CD14-positive monocyte (primary cell): ENCODE results near the gene CACNG3. TPM values are rescaled to one million over a fixed set of nuclear protein-coding genes. Genes with fewer than 3 reads are reported as not detected.
"Not testable (repeated sequence)": the region's sequence is repeated elsewhere in the genome, so short reads cannot be mapped to it uniquely, and the experiment has no call there.

Experiments
- DNase-seq, 3 donors: peaks; one replicate each; pipeline ENCODE4 v3.0.0-alpha.2; 2011 to 2022
- H2AFZ ChIP-seq: 2 replicates; pipeline ENCODE4 v1.6.0; 2012; ENCODE audit warnings: mild to moderate bottlenecking, low read depth, low read length, inconsistent platforms; ENCODE audit not compliant: insufficient read depth, poor library complexity, severe bottlenecking
- H3K27ac ChIP-seq, 2 donors: 1 replicate in 1 of 2; 2 replicates in 1 of 2; pipeline ENCODE4 v1.5.1; 2012 to 2013; ENCODE audit warnings: low read length in 2 of 2, control low read depth in 1 of 2, inconsistent platforms in 1 of 2, low read depth in 1 of 2, mild to moderate bottlenecking in 1 of 2
- H3K27me3 ChIP-seq, 2 donors: one replicate each; pipeline versions ENCODE4 v1.6.0 to v1.6.1; 2011 to 2013; ENCODE audit warnings: low read length in 2 of 2; ENCODE audit not compliant: control insufficient read depth in 2 of 2, insufficient read depth in 2 of 2
- H3K36me3 ChIP-seq, 2 donors: replicated peaks in 1 of 2; 1 replicate in 1 of 2; 2 replicates in 1 of 2; pipeline versions ENCODE4 v1.5.1 to v1.6.1; 2012 to 2013; ENCODE audit warnings: low read length in 2 of 2, control low read depth in 1 of 2, inconsistent platforms in 1 of 2, mild to moderate bottlenecking in 1 of 2; ENCODE audit not compliant: insufficient read depth in 2 of 2, control insufficient read depth in 1 of 2
- H3K4me1 ChIP-seq, 2 donors: 1 replicate in 1 of 2; 2 replicates in 1 of 2; pipeline versions ENCODE4 v1.5.1 to v1.6.1; 2012 to 2013; ENCODE audit warnings: low read length in 2 of 2, control low read depth in 1 of 2, inconsistent platforms in 1 of 2, mild to moderate bottlenecking in 1 of 2, moderate library complexity in 1 of 2; ENCODE audit not compliant: insufficient read depth in 2 of 2, control insufficient read depth in 1 of 2
- H3K4me2 ChIP-seq: replicated peaks from 2 replicates; pipeline ENCODE3; 2012; ENCODE audit warnings: low read length, moderate library complexity, mild to moderate bottlenecking; ENCODE audit not compliant: poor library complexity, severe bottlenecking; ENCODE audit errors: extremely low read depth
- H3K4me3 ChIP-seq, 3 experiments: fragments of 200-600 bp in 1 of 3; sonication (generic) in 1 of 3; replicated peaks in 1 of 3; 1 replicate in 2 of 3; 2 replicates in 1 of 3; pipeline ENCODE4 v1.5.1; 2011 to 2013; ENCODE audit warnings: low read length in 3 of 3, mild to moderate bottlenecking in 3 of 3, control low read depth in 2 of 3, low read depth in 2 of 3, inconsistent platforms in 1 of 3, moderate library complexity in 1 of 3
- H3K79me2 ChIP-seq: 2 replicates; pipeline ENCODE4 v1.6.0; 2012; ENCODE audit warnings: mild to moderate bottlenecking, control low read depth, inconsistent platforms, low read length, moderate library complexity; ENCODE audit not compliant: insufficient read depth
- H3K9ac ChIP-seq: 2 replicates; pipeline ENCODE4 v1.6.0; 2017; ENCODE audit warnings: low read length, mild to moderate bottlenecking; ENCODE audit not compliant: insufficient read depth, poor library complexity, severe bottlenecking
- H3K9me3 ChIP-seq, 2 donors: replicated peaks in 1 of 2; 1 replicate in 1 of 2; 2 replicates in 1 of 2; pipeline versions ENCODE4 v1.5.1 to v1.6.1; 2012 to 2013; ENCODE audit warnings: low read length in 2 of 2, control low read depth in 1 of 2; ENCODE audit not compliant: control insufficient read depth in 1 of 2, insufficient read depth in 1 of 2
- H4K20me1 ChIP-seq: 2 replicates; pipeline ENCODE4 v1.6.0; 2012; ENCODE audit warnings: mild to moderate bottlenecking, low read length, control low read depth, moderate library complexity; ENCODE audit not compliant: insufficient read depth
- H3K27ac Mint-ChIP-seq, 7 donors: one replicate each; pipeline ENCODE4 v1.8.0; 2020; ENCODE audit warnings: mild to moderate bottlenecking in 7 of 7, mixed read lengths in 7 of 7, moderate library complexity in 6 of 7, inconsistent platforms in 2 of 7
- H3K27me3 Mint-ChIP-seq, 3 donors: one replicate each; pipeline ENCODE4 v1.8.0; 2021 to 2022; ENCODE audit warnings: low read depth in 3 of 3, mild to moderate bottlenecking in 3 of 3, mixed read lengths in 3 of 3, moderate library complexity in 3 of 3, inconsistent platforms in 1 of 3
- H3K36me3 Mint-ChIP-seq, 2 donors: one replicate each; pipeline ENCODE4 v1.8.0; 2020; ENCODE audit warnings: mixed read lengths in 2 of 2, inconsistent platforms in 1 of 2, mild to moderate bottlenecking in 1 of 2
- H3K4me1 Mint-ChIP-seq: one replicate; pipeline ENCODE4 v1.8.0; 2020; ENCODE audit warnings: mild to moderate bottlenecking, mixed read lengths
- H3K4me3 Mint-ChIP-seq, 2 donors: one replicate each; pipeline ENCODE4 v1.8.0; 2020; ENCODE audit warnings: mild to moderate bottlenecking in 2 of 2, mixed read lengths in 2 of 2, moderate library complexity in 1 of 2
- H3K9me3 Mint-ChIP-seq, 7 donors: one replicate each; pipeline ENCODE4 v1.8.0; 2020 to 2022; ENCODE audit warnings: mixed read lengths in 7 of 7, mild to moderate bottlenecking in 6 of 7, moderate library complexity in 6 of 7, inconsistent platforms in 2 of 7
- WGBS: methylation state at CpG from one replicate; pipeline ENCODE4 v1.1.5; 2013; ENCODE audit warnings: missing lambda C conversion rate; ENCODE audit not compliant: insufficient coverage; 5-methylcytosine and 5-hydroxymethylcytosine counted together
- intact Hi-C, 2 donors: fragments of 100-400 bp; cut with micrococcal nuclease; formaldehyde crosslinking; loops; one replicate each; pipeline versions ENCODE4 v1.15.0 to v1.15.1; 2023
- polyA plus RNA-seq, 3 donors: library from polyadenylated mRNA; depleted of rRNA in 1 of 3; unstranded in 2 of 3; stranded (reverse) in 1 of 3; fragments of 300-500 nt in 2 of 3; fragments of >200 nt in 1 of 3; fragmentation: Illumina TruSeq in 2 of 3; gene quantifications; 1 replicate in 2 of 3; 2 replicates in 1 of 3; pipeline ENCODE4 v1.2.3, GENCODE V29; 2012 to 2021
- TF ChIP-seq, protein P1 (sequence below): fragments of 200-600 bp; IDR thresholded peaks from one replicate; pipeline ENCODE4 v1.8.0; 2022; ENCODE audit warnings: antibody characterized with exemption, mild to moderate bottlenecking

Gene CACNG3
- polyA plus RNA-seq, 3 donors = not detected

DNA sequence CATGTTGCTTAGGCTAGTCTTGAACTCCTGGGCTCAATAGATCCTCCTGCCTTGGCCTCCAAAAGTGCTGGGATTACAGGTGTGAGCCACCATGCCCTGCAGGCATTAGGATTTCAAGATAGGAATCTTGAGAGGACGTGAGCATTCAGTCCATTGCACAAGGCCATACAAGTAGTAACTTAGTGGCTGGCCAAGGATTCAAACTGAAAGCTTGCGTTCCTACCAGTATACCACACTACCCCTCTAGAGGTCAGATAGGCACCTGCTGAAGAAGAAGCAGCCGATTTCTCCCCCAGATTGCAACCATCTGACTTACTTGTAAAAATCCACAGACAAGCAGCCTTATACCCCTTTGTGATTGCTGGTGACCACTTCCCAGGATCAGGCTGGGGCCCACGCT, 80.9 kb downstream of the CACNG3 start:
- Histone ChIP-seq H3K9ac (no peak overlapping the region), H3K36me3 (no peaks in the 10 kb centered on the region), H3K9me3 (peaks cover 0 to 14% of the 10 kb centered on the region in 2 donors), H3K4me3 (no peak overlapping the region), H3K27ac (no peak overlapping the region), H3K4me2 (no peak overlapping the region), H3K27me3 (no peaks in the 10 kb centered on the region), H3K4me1 (no peaks in the 10 kb centered on the region), H3K79me2 (no peaks in the 10 kb centered on the region), H4K20me1 (no peaks in the 10 kb centered on the region), H2AFZ (no peak overlapping the region)
- 86% methylated on average over 4 of the region's 4 CpGs for WGBS
- Mint-ChIP-seq H3K27ac (no peak overlapping the region), H3K4me1 (no peaks in the 10 kb centered on the region), H3K9me3 (peaks cover 0 to 15% (median 8%) of the 10 kb centered on the region in 7 donors), H3K27me3 (peaks cover 1 to 5% (median 4%) of the 10 kb centered on the region in 3 donors), H3K36me3 (no peaks in the 10 kb centered on the region), H3K4me3 (no peak overlapping the region)
- intact Hi-C loops = no loop called here
- DNase-seq = no peak
- TF ChIP-seq, protein P1, sequence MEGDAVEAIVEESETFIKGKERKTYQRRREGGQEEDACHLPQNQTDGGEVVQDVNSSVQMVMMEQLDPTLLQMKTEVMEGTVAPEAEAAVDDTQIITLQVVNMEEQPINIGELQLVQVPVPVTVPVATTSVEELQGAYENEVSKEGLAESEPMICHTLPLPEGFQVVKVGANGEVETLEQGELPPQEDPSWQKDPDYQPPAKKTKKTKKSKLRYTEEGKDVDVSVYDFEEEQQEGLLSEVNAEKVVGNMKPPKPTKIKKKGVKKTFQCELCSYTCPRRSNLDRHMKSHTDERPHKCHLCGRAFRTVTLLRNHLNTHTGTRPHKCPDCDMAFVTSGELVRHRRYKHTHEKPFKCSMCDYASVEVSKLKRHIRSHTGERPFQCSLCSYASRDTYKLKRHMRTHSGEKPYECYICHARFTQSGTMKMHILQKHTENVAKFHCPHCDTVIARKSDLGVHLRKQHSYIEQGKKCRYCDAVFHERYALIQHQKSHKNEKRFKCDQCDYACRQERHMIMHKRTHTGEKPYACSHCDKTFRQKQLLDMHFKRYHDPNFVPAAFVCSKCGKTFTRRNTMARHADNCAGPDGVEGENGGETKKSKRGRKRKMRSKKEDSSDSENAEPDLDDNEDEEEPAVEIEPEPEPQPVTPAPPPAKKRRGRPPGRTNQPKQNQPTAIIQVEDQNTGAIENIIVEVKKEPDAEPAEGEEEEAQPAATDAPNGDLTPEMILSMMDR = no peak

GRCh38 chr16:24343829-24344228, 87.7 kb downstream of the CACNG3 start:
- H3K27me3 ChIP-seq, H3K36me3 Mint-ChIP-seq, H4K20me1 ChIP-seq, H3K4me3 ChIP-seq, H3K9ac ChIP-seq, H2AFZ ChIP-seq, H3K79me2 ChIP-seq, H3K27ac ChIP-seq, H3K9me3 ChIP-seq, H3K27ac Mint-ChIP-seq, H3K4me2 ChIP-seq, intact Hi-C loops, H3K4me1 Mint-ChIP-seq, H3K36me3 ChIP-seq, H3K4me3 Mint-ChIP-seq, H3K27me3 Mint-ChIP-seq, DNase-seq, H3K4me1 ChIP-seq, H3K9me3 Mint-ChIP-seq: not testable (repeated sequence)
- WGBS = 100% methylated on average over 1 of the region's 11 CpGs
